Loucy (cell line): ENCODE measurements around the gene SMAD7.

Experiments
- H2AFZ ChIP-seq: fragments of 200-600 bp; sonication (generic); 2 replicates; pipeline ENCODE4 v1.6.0; 2016; ENCODE audit warnings: antibody characterized with exemption, mild to moderate bottlenecking, low read length, moderate library complexity
- H3F3A ChIP-seq: fragments of 200-600 bp; 2 replicates; pipeline ENCODE4 v1.6.0; 2016; ENCODE audit warnings: antibody characterized with exemption, low read depth, mild to moderate bottlenecking
- H3K27me3 ChIP-seq: fragments of 200-600 bp; sonication (generic); 2 replicates; pipeline ENCODE4 v1.6.1; 2014; ENCODE audit warnings: low read length, mild to moderate bottlenecking; ENCODE audit not compliant: insufficient read depth, poor library complexity, severe bottlenecking
- H3K36me3 ChIP-seq: fragments of 200-600 bp; sonication (generic); 2 replicates; pipeline ENCODE4 v1.6.1; 2016; ENCODE audit warnings: low read length; ENCODE audit not compliant: insufficient read depth
- H3K4me1 ChIP-seq: fragments of 200-600 bp; sonication (generic); 2 replicates; pipeline ENCODE4 v1.5.1; 2014; ENCODE audit warnings: low read length, mild to moderate bottlenecking; ENCODE audit not compliant: insufficient read depth, poor library complexity, severe bottlenecking
- H3K4me2 ChIP-seq: fragments of 200-600 bp; sonication (generic); 2 replicates; pipeline ENCODE4 v1.6.0; 2014; ENCODE audit warnings: antibody characterized with exemption, low read length, low read depth, mild to moderate bottlenecking; ENCODE audit not compliant: poor library complexity, severe bottlenecking
- H3K4me3 ChIP-seq: fragments of 200-600 bp; sonication (generic); 2 replicates; pipeline ENCODE4 v1.5.1; 2014; ENCODE audit warnings: low read length, mild to moderate bottlenecking, mixed read lengths; ENCODE audit not compliant: poor library complexity, severe bottlenecking
- H3K79me2 ChIP-seq: fragments of 200-600 bp; sonication (generic); 2 replicates; pipeline ENCODE4 v1.6.1; 2014; ENCODE audit warnings: low read length; ENCODE audit not compliant: insufficient read depth
- H3K9ac ChIP-seq: fragments of 200-600 bp; sonication (generic); 2 replicates; pipeline ENCODE4 v1.6.0; 2014; ENCODE audit warnings: mild to moderate bottlenecking, low read depth, low read length, moderate library complexity; ENCODE audit not compliant: poor library complexity, severe bottlenecking
- H3K9me2 ChIP-seq: fragments of 200-600 bp; sonication (generic); replicated peaks from 2 replicates; pipeline ENCODE4 v1.6.1; 2016; ENCODE audit warnings: low read depth, low read length, mixed read lengths
- H3K9me3 ChIP-seq: fragments of 200-600 bp; sonication (generic); 2 replicates; pipeline ENCODE4 v1.6.1; 2014; ENCODE audit warnings: mild to moderate bottlenecking, antibody characterized with exemption, low read length, low read depth; ENCODE audit not compliant: insufficient read depth
- H4K20me1 ChIP-seq: fragments of 200-600 bp; sonication (generic); 2 replicates; pipeline ENCODE4 v1.6.0; 2014; ENCODE audit warnings: antibody characterized with exemption, low read length, mild to moderate bottlenecking; ENCODE audit not compliant: insufficient read depth, poor library complexity, severe bottlenecking
- EZH2phosphoT487 ChIP-seq: fragments of 200-600 bp; IDR thresholded peaks from 2 replicates; pipeline ENCODE4 v1.6.1; 2018; ENCODE audit warnings: antibody characterized with exemption, mild to moderate bottlenecking, moderate library complexity, borderline replicate concordance
- TF ChIP-seq, protein P1 (sequence below): fragments of 200-600 bp; sonication (generic); conservative IDR thresholded peaks from 2 replicates; pipeline ENCODE4 v1.5.1; 2014; ENCODE audit warnings: mild to moderate bottlenecking, antibody characterized with exemption, low read length

Gene SMAD7

GRCh38 chr18:48893061-48893607, 57.6 kb downstream of the SMAD7 start:
- no peak overlapping the region for H2AFZ ChIP-seq
- no peak overlapping the region for H3K4me3 ChIP-seq
- peaks cover 8% of the 10 kb centered on the region for H3K4me1 ChIP-seq
- TF ChIP-seq, protein P1, sequence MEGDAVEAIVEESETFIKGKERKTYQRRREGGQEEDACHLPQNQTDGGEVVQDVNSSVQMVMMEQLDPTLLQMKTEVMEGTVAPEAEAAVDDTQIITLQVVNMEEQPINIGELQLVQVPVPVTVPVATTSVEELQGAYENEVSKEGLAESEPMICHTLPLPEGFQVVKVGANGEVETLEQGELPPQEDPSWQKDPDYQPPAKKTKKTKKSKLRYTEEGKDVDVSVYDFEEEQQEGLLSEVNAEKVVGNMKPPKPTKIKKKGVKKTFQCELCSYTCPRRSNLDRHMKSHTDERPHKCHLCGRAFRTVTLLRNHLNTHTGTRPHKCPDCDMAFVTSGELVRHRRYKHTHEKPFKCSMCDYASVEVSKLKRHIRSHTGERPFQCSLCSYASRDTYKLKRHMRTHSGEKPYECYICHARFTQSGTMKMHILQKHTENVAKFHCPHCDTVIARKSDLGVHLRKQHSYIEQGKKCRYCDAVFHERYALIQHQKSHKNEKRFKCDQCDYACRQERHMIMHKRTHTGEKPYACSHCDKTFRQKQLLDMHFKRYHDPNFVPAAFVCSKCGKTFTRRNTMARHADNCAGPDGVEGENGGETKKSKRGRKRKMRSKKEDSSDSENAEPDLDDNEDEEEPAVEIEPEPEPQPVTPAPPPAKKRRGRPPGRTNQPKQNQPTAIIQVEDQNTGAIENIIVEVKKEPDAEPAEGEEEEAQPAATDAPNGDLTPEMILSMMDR, result no peak
- no peak for TF ChIP-seq EZH2phosphoT487
- no peaks in the 10 kb centered on the region for H3K9me2 ChIP-seq
- H3F3A ChIP-seq, result no peaks in the 10 kb centered on the region
- no peaks in the 10 kb centered on the region for H3K79me2 ChIP-seq
- no peaks in the 10 kb centered on the region for H4K20me1 ChIP-seq
- H3K27me3 ChIP-seq, result no peaks in the 10 kb centered on the region
- H3K4me2 ChIP-seq, result no peak overlapping the region
- H3K36me3 ChIP-seq, result no peaks in the 10 kb centered on the region
- no peak overlapping the region for H3K9ac ChIP-seq
- no peaks in the 10 kb centered on the region for H3K9me3 ChIP-seq

DNA sequence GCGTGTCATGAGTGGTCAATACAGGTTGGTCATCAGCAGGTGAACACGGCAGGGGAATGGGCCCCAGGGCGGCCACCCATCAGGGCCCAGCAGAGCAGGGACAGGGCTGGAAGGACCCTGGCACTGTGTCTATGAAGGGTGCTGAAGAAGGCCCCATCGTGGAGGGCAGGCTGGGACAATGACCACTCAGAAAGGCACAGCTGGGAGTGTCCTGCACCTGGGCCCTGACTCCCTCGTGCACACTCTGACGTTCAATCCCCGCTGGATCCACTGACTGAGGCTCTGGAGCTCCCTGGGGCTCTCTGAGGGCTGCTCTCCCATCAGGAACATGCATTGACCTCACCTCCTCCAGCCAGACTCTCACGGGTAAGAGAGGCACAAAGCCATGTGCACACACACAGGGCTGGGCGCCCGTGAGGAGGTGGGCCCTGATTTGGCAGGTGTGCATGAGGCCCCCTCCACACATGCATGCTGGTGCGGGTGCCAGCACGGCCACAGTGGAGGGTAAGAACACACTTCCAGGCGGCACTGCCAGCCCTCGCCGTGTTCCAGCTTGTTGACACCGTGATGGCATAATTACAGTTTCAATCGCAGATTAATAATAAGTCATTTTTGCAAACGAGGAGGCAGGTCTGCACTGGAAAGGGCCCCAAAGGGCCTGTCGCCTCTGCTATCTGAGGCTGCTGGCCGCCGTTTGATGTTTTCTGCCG, 58.5 kb downstream of the SMAD7 start:
- TF ChIP-seq, protein P1, result no peak
- no peak for TF ChIP-seq EZH2phosphoT487
- no peak overlapping the region for H3K9ac ChIP-seq
- no peaks in the 10 kb centered on the region for H3K79me2 ChIP-seq
- no peak overlapping the region for H3K4me2 ChIP-seq
- peaks cover 8% of the 10 kb centered on the region for H3K4me1 ChIP-seq
- no peak overlapping the region for H2AFZ ChIP-seq
- no peaks in the 10 kb centered on the region for H4K20me1 ChIP-seq
- H3K4me3 ChIP-seq, result no peak overlapping the region
- no peaks in the 10 kb centered on the region for H3F3A ChIP-seq
- H3K9me2 ChIP-seq, result no peaks in the 10 kb centered on the region
- no peaks in the 10 kb centered on the region for H3K36me3 ChIP-seq
- no peaks in the 10 kb centered on the region for H3K27me3 ChIP-seq
- H3K9me3 ChIP-seq, result no peaks in the 10 kb centered on the region

DNA sequence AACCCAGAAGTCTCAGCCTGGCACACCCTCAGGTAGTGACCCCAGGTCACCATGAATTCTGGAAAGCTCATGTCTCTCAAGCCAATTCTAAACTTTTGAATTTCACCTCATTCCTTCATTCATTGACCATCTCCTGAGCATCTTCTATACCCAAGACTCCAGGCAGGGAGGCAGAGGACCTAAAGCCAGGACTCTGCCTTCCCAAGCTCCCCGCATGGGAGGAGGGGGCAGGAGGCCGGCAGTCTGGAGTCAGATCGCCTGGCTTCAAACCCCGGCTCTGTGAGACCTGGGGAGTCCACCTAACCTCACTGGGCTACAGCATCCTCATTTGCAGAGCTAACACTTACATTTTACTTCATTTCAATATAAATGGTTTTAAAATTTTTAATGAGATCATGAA, 59.0 kb downstream of the SMAD7 start:
- Histone ChIP-seq H4K20me1 (no peaks in the 10 kb centered on the region), H3F3A (no peaks in the 10 kb centered on the region), H3K27me3 (no peaks in the 10 kb centered on the region), H3K9me3 (no peaks in the 10 kb centered on the region), H3K36me3 (no peaks in the 10 kb centered on the region), H3K4me3 (no peak overlapping the region), H3K4me2 (no peak overlapping the region), H3K79me2 (no peaks in the 10 kb centered on the region), H3K4me1 (peaks cover 5% of the 10 kb centered on the region), H3K9ac (no peak overlapping the region), H2AFZ (no peak overlapping the region), H3K9me2 (no peaks in the 10 kb centered on the region)
- no peak for TF ChIP-seq EZH2phosphoT487
- TF ChIP-seq, protein P1, result no peak
